BJ (cell line): ENCODE measurements around the gene PARD3. TPM values are rescaled to one million over a fixed set of nuclear protein-coding genes. Genes with fewer than 3 reads are reported as not detected.

ENCODE experiments used
- CTCF ChIA-PET: fragments of 350-600 bp; formaldehyde crosslinking; extraction: SDS; loops from one replicate; lab custom pipeline; 2021; ENCODE audit warnings: antibody characterized with exemption, inconsistent platforms; lab: Yijun Ruan, JAX
- POLR2A ChIA-PET: fragments of 300-600 bp; sonication (Branson Sonifier 250); formaldehyde crosslinking; extraction: SDS; loops from one replicate; lab custom pipeline; 2021; ENCODE audit warnings: antibody characterized with exemption; lab: Charles Lee
- DNase-seq: peaks from one replicate; pipeline ENCODE4 v3.0.0-alpha.2; 2011; ENCODE audit warnings: low read depth
- H3K27me3 ChIP-seq: 2 replicates; pipeline ENCODE4 v1.6.0; 2011; ENCODE audit warnings: low read length; ENCODE audit not compliant: control insufficient read depth, insufficient read depth
- H3K36me3 ChIP-seq: 2 replicates; pipeline ENCODE4 v1.5.1; 2011; ENCODE audit warnings: low read length; ENCODE audit not compliant: control insufficient read depth, insufficient read depth
- H3K4me3 ChIP-seq: 2 replicates; pipeline ENCODE4 v1.5.1; 2011; ENCODE audit warnings: low read depth, mild to moderate bottlenecking, control low read depth, low read length
- polyA plus RNA-seq: library from polyadenylated mRNA; depleted of rRNA; stranded (reverse); fragments of >200 nt; gene quantifications from 2 replicates; pipeline ENCODE4 v1.2.3, GENCODE V29; 2011
- TF ChIP-seq, protein P1 (sequence below): IDR thresholded peaks from 2 replicates; pipeline ENCODE4 v1.5.1; 2011; ENCODE audit warnings: low read depth, mild to moderate bottlenecking, control low read depth, inconsistent platforms, low read length, moderate library complexity; ENCODE audit not compliant: insufficient read depth

The PARD3 gene
- polyA plus RNA-seq, 1 experiment = 17.7 TPM

DNA sequence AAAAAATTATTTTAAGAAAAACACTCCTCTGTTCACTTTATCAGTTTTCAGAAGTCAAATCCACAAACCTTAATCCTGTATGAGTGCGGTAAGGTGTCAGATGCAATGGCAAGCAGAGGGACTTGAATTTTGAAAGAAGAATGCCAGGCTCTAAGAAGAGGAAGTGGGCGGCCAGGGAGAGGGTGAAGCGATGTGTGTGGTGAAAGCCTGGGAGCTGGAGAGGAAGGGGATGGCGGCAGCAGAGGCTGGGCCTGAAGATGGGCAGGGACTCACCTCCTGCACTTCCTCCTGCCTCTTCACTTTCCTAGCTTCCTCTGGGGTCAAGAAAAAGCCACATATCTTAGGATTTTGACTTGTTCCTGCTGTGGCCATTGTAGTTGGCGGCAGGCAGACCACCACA, 609.6 kb downstream of the PARD3 start:
- no peak for DNase-seq
- Histone ChIP-seq H3K36me3 (no peaks in the 10 kb centered on the region), H3K27me3 (no peaks in the 10 kb centered on the region; the same call in 1 of the 2 replicates), H3K4me3 (no peak overlapping the region)
- TF ChIP-seq, protein P1, sequence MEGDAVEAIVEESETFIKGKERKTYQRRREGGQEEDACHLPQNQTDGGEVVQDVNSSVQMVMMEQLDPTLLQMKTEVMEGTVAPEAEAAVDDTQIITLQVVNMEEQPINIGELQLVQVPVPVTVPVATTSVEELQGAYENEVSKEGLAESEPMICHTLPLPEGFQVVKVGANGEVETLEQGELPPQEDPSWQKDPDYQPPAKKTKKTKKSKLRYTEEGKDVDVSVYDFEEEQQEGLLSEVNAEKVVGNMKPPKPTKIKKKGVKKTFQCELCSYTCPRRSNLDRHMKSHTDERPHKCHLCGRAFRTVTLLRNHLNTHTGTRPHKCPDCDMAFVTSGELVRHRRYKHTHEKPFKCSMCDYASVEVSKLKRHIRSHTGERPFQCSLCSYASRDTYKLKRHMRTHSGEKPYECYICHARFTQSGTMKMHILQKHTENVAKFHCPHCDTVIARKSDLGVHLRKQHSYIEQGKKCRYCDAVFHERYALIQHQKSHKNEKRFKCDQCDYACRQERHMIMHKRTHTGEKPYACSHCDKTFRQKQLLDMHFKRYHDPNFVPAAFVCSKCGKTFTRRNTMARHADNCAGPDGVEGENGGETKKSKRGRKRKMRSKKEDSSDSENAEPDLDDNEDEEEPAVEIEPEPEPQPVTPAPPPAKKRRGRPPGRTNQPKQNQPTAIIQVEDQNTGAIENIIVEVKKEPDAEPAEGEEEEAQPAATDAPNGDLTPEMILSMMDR = no peak
- CTCF ChIA-PET = no interaction called here
- POLR2A ChIA-PET = no interaction called here

DNA sequence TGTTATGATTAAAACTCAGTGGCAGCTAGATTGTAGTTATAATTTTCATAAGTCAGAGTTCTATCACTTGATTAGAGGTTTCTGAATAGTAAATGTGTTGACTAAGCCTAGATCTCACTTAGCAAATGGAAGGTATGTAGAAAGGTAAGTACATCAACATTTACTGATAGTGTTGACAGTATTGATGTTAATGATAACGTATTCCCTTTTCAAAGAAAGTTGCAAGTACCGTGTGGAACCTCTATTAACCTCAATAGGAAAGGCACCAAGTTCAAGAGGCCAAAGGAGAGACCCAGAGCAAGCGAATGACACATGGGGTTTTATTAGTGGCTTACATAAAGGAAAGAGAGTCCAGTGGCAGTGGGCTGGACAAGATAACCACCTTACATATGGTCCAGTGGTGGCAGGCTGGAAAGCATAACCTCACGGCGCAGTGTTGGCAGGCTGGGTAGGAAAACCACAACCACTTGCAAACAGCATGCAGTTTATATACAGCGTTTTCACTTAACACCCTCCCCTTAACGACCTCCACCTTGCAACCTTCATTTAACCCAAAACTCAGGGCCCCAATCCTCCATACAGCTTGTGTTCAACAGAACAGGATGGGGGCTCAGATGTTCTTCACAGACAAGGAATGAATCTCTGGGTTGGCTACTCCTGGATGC, 611.0 kb downstream of the PARD3 start:
- Histone ChIP-seq H3K4me3 (no peak overlapping the region), H3K36me3 (no peaks in the 10 kb centered on the region), H3K27me3 (no peaks in the 10 kb centered on the region; the same call in 1 of the 2 replicates)
- CTCF ChIA-PET = no interaction called here
- DNase-seq = no peak
- TF ChIP-seq, protein P1 = no peak
- POLR2A ChIA-PET = no interaction called here

DNA sequence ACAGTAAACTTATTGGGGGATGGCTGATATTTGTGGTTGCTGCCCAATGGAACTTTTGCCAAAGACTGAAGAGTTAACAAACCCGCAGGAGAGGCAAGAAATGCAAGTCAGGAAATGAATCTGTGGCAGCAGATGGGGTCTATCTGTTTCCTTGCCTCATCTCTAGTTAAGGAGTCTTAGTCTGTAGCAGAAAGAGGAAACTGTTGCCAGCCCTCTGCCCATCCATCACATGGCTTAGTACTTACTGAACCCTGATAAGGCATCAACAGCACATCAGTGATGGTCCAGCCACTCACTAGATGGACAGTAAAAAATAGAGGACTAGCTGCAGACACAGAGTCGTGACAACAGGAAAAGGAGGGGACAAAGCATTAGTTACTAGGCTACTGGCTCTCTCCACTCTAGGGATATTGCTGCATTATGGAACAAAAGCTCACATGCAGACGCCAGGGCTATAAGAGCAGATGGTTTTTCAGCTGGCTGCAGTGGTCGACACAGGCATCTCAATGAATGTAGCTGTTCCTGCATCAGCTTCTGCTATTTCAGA, 614.7 kb downstream of the PARD3 start:
- TF ChIP-seq, protein P1 = no peak
- ChIA-PET CTCF (interaction anchor here (1.0 kb wide), 1 partner anchor 24 kb away, joined by 3 read pairs; no protein-coding TSS in a partner anchor), POLR2A (no interaction called here)
- no peak for DNase-seq
- H3K4me3 ChIP-seq = no peak overlapping the region
- no peaks in the 10 kb centered on the region for H3K36me3 ChIP-seq
- H3K27me3 ChIP-seq = no peaks in the 10 kb centered on the region; the same call in 1 of the 2 replicates

DNA sequence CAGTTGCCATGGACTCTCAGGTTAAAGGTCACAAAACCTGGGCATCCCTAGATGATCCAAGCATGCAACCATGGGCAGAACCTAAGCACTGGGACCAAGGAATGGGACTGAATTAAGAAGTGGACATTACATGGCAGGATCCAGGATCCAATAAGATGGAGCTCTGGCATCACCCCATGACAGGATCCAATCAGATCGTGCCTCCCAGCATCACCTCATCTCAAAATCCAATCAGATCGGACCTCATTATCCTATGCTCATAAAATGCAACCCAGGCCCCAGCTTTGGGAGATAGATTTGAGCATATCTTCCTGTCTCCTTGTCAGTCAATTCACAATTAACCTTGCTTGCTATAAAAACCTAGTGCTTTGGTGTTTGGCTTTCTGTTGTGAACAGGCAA, 616.1 kb downstream of the PARD3 start:
- TF ChIP-seq, protein P1 = no peak
- no peak for DNase-seq
- POLR2A ChIA-PET = no interaction called here
- Histone ChIP-seq H3K27me3 (no peaks in the 10 kb centered on the region; the same call in 1 of the 2 replicates), H3K36me3 (no peaks in the 10 kb centered on the region), H3K4me3 (no peak overlapping the region)
- CTCF ChIA-PET = interaction anchor here (0.6 kb wide), 1 partner anchor 51 kb away, joined by 3 read pairs; no protein-coding TSS in a partner anchor

DNA sequence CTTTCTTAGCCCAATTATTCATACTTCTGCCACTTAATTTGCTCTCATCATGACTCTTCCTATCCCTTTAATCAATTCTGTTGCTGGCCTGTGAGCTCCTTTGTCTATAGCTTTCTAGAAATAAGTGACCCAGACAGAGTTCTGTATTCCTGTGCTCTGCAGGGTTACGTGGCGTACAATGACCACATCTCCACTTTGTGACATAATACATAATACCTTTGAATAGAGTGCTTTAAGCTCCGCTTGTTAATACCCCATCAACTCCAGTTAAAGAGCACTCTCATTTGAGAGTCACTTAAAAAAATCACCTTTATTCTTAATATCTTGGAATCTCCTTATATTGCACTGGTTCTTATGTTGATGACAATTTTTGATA, 619.0 kb downstream of the PARD3 start:
- TF ChIP-seq, protein P1 = no peak
- CTCF ChIA-PET = interaction anchor here (1.2 kb wide), 1 partner anchor 442 kb away, joined by 4 read pairs; no protein-coding TSS in a partner anchor
- DNase-seq = no peak
- POLR2A ChIA-PET = no interaction called here
- Histone ChIP-seq H3K4me3 (no peak overlapping the region), H3K27me3 (no peaks in the 10 kb centered on the region), H3K36me3 (no peaks in the 10 kb centered on the region)
